ENCODE measurements around the gene YBEY. TPM values are rescaled to one million over a fixed set of nuclear protein-coding genes. Genes with fewer than 3 reads are reported as not detected.

YBEY gene
- total and polyA plus RNA-seq, 5 experiments from 2014 or later: 14.2 to 22.2 (median 14.8) TPM

DNA sequence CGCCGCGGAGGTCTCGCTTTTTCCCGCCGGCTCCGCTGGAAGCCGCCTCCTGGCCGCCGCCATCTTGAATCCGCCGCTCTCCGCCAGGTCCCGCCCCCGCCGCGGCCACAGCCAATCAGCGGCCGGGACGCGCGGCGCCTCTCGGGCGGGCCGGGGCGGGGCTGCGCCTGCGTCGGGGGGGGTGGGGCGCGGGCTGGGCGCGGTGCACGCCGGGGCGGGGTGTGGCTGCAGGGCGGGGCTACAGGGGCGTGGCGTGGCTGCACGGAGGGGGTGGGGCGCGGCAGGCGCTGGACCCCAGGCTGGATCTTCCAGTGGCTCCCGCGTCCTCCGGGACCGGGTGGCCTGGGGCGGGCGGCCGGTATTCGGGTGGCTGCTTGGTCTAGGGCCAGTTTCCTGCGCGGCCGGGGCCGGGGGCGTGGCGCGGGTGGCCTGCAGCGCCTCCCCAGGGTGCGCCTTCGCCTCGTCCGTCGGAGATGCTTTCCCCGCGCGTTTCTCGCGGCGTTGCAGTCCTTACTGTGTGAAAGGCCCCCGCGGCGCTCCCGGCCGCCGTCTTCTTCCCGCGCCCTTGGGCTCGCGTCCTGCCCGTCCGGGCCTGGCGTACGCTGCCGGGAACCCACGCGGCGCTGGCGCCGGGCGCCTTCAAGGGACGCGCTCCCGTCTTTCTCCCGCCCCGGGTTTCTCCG is 38.4 kb downstream of the YBEY start:
- Mint-ChIP-seq H3K4me3 (peak overlapping the region; percentile 79 to 98 (median 96)), H3K9me3 (no peaks in the 10 kb centered on the region), H3K4me1 (peaks cover 9 to 38% (median 32%) of the 10 kb centered on the region in 4 donors), H3K36me3 (peaks cover 0 to 27% (median 8%) of the 10 kb centered on the region in 3 donors), H3K27me3 (no peaks in the 10 kb centered on the region), H3K27ac (peak overlapping the region in 8 of 10 donors; percentile 79 to 99 (median 98))
- POLR2A ChIA-PET: interaction anchor here (1.2 to 2.2 kb wide), 6 partner anchors 39 to 181 kb away, joined by 3 to 7 read pairs (median 6); partner anchors contain the start of genes DIP2A and MCM3AP
- ATAC-seq (peak; percentile 76 to 80), DNase-seq (peak; percentile 78 to 96 (median 90))

DNA sequence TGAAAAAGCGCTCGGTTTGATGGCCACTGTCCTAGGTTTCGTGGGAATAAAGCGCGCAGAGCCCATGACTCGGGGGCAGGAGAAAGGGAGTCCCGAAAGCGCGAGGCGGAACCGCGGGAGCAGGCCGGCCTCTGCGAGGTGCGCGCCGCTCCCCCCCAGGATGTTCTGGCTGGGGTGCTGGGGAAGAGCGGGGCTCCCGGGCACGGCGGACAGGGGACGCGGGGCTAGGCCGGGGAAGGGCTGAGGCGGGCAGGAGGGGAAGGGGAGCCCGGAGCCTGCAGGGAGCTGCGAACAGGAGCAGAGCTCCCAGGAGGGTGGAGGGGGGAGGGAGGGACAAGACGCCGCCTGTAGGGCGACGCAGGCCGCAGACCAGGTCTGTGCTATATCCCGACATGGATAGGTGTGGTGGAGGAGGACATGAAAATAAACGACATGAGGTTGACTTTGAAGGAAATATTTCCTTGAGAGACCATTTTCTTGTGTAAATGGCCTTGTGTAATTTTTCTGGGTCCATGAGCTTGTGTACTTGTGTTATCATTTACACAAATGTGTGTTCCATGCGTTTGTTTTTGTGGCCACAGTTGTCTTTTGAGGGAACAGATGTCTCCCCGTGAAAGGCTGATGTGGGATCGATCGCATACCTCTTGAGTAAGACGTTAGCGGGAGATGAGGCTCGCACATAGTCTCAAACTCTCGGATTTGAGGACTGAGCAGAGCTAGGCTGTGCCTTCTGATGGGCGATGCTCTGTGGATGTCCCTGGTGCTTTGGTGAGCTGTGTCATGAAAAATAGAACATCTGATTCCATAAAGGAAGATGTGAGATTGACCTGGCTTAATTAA is 39.2 kb downstream of the YBEY start:
- H3K27me3 Mint-ChIP-seq: no peaks in the 10 kb centered on the region
- peak overlapping the region in 9 of 10 donors; percentile 61 to 90 (median 70) for H3K27ac Mint-ChIP-seq
- peaks cover 9 to 38% (median 32%) of the 10 kb centered on the region in 4 donors for H3K4me1 Mint-ChIP-seq
- no peaks in the 10 kb centered on the region for H3K9me3 Mint-ChIP-seq
- POLR2A ChIA-PET: interaction anchor here (0.6 to 2.0 kb wide), 6 partner anchors 40 to 211 kb away, joined by 3 to 7 read pairs (median 5); partner anchors contain the start of genes DIP2A and MCM3AP
- peak overlapping the region; percentile 77 to 98 (median 82) for H3K4me3 Mint-ChIP-seq
- DNase-seq (peak in 5 of 10 donors; percentile 19 to 32 (median 28)), ATAC-seq (peak in 1 of 2 donors; percentile 7)
- H3K36me3 Mint-ChIP-seq: peaks cover 0 to 34% (median 8%) of the 10 kb centered on the region in 3 donors

DNA sequence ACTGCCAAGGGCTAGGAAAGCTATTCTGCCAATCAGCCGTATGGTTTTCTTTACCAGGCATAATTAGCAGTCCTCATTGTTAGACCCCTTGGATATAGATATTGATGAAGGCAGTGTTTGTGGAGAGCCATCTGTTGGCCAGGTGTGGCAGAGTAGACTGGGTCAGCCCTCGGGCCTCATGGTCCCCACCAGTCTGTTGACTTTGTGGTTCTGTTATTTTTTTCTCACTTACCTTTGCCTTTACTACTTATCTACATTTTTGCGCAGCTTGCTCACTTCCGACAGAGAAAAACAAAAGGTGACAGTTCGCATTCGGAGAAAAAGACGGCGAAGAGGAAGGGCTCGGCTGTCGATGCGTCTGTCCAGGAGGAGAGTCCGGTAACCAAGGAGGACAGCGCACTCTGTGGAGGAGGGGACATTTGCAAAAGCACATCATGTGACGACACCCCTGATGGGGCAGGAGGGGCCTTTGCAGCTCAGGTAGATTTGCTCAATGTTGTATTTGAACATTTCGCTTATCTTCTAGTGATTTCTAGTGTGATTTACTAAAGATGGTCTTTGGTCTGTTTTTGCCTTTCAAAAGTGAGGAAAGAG is 40.1 kb downstream of the YBEY start:
- no peaks in the 10 kb centered on the region for H3K9me3 Mint-ChIP-seq
- no peak for DNase-seq
- H3K27ac Mint-ChIP-seq: peak overlapping the region in 4 of 10 donors; percentile 34 to 65 (median 44)
- H3K27me3 Mint-ChIP-seq: no peaks in the 10 kb centered on the region
- H3K4me3 Mint-ChIP-seq: peak overlapping the region in 8 of 10 donors; percentile 14 to 98 (median 77)
- no peak for ATAC-seq
- POLR2A ChIA-PET: interaction anchor here (0.6 to 1.9 kb wide), 4 partner anchors 41 to 210 kb away, joined by 3 to 7 read pairs (median 5); partner anchors contain the start of gene MCM3AP
- peaks cover 12 to 32% (median 31%) of the 10 kb centered on the region in 4 donors for H3K4me1 Mint-ChIP-seq
- H3K36me3 Mint-ChIP-seq: peaks cover 0 to 42% (median 8%) of the 10 kb centered on the region in 3 donors

DNA sequence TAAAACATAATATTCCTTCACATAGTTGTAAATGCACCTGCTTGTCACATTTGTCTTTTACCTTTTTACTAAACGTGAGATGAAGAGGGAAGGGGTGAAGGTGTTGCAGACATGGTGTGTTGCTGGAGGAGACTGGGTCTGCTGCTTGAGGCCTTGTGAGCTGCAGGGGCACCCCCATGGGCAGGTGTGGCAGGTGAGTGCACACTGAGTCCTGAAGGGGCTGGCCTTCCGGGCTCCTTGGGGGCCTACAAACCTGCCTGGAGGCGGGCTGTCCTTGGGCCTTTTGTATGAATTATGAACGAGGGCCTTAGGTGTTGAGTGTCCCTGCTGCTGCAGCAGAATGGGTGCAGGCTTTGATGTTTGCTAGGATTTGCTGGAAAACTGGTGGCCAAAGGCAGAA is 41.6 kb downstream of the YBEY start:
- peaks cover 12 to 20% (median 18%) of the 10 kb centered on the region in 4 donors for H3K4me1 Mint-ChIP-seq
- no peaks in the 10 kb centered on the region for H3K9me3 Mint-ChIP-seq
- peaks cover 0 to 56% (median 8%) of the 10 kb centered on the region in 3 donors for H3K36me3 Mint-ChIP-seq

DNA sequence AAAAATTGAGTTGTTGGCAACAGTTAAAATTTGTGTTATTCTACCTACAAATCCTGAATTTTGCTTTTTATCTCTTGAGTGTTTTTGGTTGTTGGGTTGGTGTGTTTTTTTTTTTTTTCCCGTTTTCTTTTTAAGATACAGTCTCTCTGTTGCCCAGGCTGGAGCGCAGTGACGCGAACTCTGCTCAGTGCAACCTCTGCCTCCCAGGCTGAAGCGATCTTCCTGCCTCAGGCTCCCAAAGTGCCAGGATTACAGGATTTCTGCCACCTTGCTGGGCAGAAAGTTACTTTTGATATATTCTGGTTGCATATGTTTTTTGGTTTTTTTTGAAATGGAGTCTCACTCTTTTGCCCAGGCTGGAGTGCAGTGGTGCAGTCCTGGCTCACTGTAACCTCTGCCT is 42.0 kb downstream of the YBEY start:
- no peak for ATAC-seq
- Mint-ChIP-seq H3K27me3 (no peaks in the 10 kb centered on the region), H3K4me1 (peaks cover 10 to 16% (median 14%) of the 10 kb centered on the region in 4 donors), H3K27ac (peak overlapping the region in 1 of 10 donors; percentile 39), H3K9me3 (no peaks in the 10 kb centered on the region), H3K4me3 (no peak overlapping the region), H3K36me3 (peaks cover 0 to 59% (median 8%) of the 10 kb centered on the region in 3 donors)
- POLR2A ChIA-PET: no interaction called here
- no peak for DNase-seq

More for the DNA sequence above, 41.6 kb downstream of the YBEY start:
- no peaks in the 10 kb centered on the region for H3K27me3 Mint-ChIP-seq
- POLR2A ChIA-PET: no interaction called here
- H3K27ac Mint-ChIP-seq: peak overlapping the region in 1 of 10 donors; percentile 27
- DNase-seq (no peak), ATAC-seq (no peak)
- peak overlapping the region in 1 of 10 donors; percentile 10 for H3K4me3 Mint-ChIP-seq

DNA sequence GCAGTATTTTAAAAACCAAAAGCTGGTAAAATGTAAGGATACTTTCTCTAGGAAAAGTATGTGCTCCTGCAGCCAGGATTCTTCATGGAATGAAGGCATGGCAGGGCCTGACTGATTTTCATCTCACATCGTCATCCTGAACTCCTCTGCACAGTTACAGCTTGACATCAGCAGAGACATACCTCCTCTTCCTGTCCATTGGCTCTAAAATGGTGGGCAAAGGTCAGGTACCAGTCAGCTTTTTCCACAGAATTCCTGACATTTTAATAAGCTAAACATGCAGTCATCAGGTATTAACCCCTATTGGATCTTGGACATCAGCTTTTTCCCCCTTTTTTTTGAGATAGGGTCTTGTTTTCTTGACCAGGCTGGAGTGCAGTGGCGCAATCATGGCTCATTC is 43.7 kb downstream of the YBEY start:
- no peak overlapping the region for H3K4me3 Mint-ChIP-seq

DNA sequence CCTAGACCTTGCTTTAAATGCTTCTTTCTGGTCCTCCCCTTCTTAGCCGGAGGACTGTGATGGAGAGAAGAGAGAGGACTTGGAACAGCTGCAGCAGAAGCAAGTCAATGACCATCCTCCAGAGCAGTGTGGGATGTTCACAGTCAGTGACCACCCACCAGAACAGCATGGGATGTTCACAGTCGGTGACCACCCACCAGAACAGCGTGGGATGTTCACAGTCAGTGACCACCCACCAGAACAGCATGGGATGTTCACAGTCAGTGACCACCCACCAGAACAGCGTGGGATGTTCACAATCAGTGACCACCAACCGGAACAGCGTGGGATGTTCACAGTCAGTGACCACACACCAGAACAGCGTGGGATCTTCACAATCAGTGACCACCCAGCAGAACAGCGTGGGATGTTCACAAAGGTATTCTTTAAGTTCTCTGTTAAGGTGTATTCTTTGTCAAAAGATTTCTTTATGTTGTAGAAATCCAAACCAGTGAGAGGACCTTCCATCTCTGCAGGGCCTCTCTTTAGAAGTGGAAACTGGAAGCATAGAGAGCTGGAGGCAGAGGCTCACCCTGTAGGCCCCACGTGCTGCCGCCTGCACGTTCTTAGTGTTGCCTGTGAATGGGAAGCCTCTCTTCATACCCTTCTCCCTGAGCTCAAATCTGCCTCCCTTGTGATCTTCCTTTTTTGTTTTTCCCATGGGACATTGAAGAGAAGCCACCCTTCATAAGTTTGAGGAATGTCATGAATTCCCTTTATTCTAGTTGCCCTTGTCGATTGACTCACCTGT is 48.4 kb downstream of the YBEY start:
- peaks cover 0 to 13% (median 11%) of the 10 kb centered on the region in 4 donors for H3K4me1 Mint-ChIP-seq
- H3K27me3 Mint-ChIP-seq: no peaks in the 10 kb centered on the region
- POLR2A ChIA-PET: interaction anchor here (0.6 kb wide), 1 partner anchor 33 kb away, joined by 4 read pairs; no protein-coding TSS in a partner anchor
- ATAC-seq: no peak
- H3K27ac Mint-ChIP-seq: peak overlapping the region in 1 of 10 donors; percentile 48
- H3K36me3 Mint-ChIP-seq: peaks cover 0 to 89% (median 8%) of the 10 kb centered on the region in 3 donors
- no peaks in the 10 kb centered on the region for H3K9me3 Mint-ChIP-seq
- DNase-seq: peak in 1 of 10 donors; percentile 1
- H3K4me3 Mint-ChIP-seq: no peak overlapping the region

More for the DNA sequence above, 43.7 kb downstream of the YBEY start:
- H3K9me3 Mint-ChIP-seq: no peaks in the 10 kb centered on the region
- H3K4me1 Mint-ChIP-seq: peaks cover 9 to 15% (median 12%) of the 10 kb centered on the region in 4 donors
- peaks cover 0 to 74% (median 8%) of the 10 kb centered on the region in 3 donors for H3K36me3 Mint-ChIP-seq
- POLR2A ChIA-PET: no interaction called here
- no peak for ATAC-seq
- no peak overlapping the region for H3K27ac Mint-ChIP-seq
- DNase-seq: no peak
- no peaks in the 10 kb centered on the region for H3K27me3 Mint-ChIP-seq

DNA sequence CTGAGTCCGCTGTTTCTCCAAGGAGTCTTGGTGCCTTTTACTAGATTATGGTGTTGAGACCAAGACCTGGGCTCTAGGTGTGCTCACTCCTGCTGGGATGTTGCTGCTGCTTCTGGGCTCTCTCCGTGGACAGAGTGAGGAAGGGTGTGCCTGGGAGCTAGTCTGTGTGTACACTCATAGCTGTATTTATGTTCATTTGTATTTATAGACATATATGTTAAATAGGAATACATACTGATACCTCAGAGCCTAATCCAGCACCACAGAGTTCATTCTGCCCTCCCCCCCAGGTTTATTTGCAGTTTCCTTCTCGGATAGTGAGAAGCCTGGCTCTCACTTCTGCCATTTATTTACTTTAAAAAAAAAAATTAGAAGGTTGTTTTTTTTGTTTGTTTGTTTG is 50.5 kb downstream of the YBEY start:
- no peak overlapping the region for H3K4me3 Mint-ChIP-seq
- POLR2A ChIA-PET: no interaction called here
- no peaks in the 10 kb centered on the region for H3K27me3 Mint-ChIP-seq
- H3K4me1 Mint-ChIP-seq: peaks cover 0 to 23% (median 12%) of the 10 kb centered on the region in 4 donors
- H3K9me3 Mint-ChIP-seq: no peaks in the 10 kb centered on the region
- H3K36me3 Mint-ChIP-seq: peaks cover 4 to 87% (median 16%) of the 10 kb centered on the region in 3 donors
- no peak overlapping the region for H3K27ac Mint-ChIP-seq
- ATAC-seq (no peak), DNase-seq (peak in 1 of 10 donors; percentile 8)

DNA sequence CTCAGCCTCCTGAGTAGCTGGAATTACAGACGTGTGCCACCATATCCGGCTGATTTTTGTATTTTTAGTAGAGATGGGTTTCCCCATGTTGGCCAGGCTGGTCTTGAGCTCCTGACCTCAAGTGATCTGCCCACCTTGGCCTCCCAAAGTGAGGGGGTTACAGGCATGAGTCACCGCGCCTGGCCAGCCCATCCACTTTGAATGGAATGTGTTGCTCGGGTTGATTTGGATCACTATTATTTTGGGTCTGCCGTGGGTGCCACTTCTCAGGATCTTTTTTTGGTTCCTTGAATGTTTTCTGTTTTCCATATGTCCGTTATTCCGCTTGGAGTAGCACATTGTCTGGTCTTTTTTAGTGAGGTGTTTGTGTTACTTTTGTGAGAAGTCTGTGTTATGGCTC is 54.9 kb downstream of the YBEY start:
- peaks cover 2 to 37% (median 17%) of the 10 kb centered on the region in 4 donors for H3K4me1 Mint-ChIP-seq
- no peaks in the 10 kb centered on the region for H3K27me3 Mint-ChIP-seq
- no peak overlapping the region for H3K27ac Mint-ChIP-seq
- H3K9me3 Mint-ChIP-seq: no peaks in the 10 kb centered on the region
- DNase-seq (no peak), ATAC-seq (no peak)
- no peak overlapping the region for H3K4me3 Mint-ChIP-seq
- POLR2A ChIA-PET: interaction anchor here (1.0 kb wide), 1 partner anchor 26 kb away, joined by 3 read pairs; no protein-coding TSS in a partner anchor
- H3K36me3 Mint-ChIP-seq: peaks cover 4 to 83% (median 26%) of the 10 kb centered on the region in 3 donors

DNA sequence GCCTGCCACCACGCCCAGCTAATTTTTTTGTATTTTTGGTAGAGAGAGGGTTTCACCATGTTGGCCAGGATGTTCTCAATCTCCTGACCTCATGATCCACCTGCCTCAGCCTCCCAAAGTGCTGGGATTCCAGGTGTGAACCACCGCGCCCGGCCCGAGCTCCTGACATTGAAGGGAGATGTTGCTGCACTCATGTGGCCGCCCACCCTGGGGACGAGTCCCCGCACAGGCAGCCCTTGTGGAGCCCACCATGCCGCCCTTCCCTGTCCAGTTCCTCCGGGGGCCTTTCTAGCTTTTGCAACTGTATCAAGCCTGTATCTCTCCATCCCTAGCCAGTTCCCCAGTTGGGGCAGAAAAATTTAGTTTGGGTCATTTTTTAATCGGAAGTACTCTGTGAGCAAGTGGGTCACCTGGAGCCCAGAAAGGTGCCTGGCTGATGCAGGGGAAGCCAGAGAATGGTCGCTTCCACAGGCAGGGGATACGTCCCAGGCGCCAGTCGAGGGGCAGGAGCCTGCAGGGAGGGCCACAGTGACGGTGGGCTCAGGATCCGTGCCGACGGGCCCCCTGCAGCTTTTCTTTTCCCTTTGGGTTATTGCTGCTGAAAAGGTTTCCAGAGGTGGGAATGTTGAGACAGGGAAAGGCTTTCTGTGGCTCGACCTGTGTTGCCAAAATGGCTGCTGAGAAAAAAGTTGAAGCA is 58.2 kb downstream of the YBEY start:
- H3K27ac Mint-ChIP-seq: peak overlapping the region in 2 of 10 donors; percentile 13 to 49
- H3K4me3 Mint-ChIP-seq: no peak overlapping the region
- peaks cover 2 to 31% (median 10%) of the 10 kb centered on the region in 4 donors for H3K4me1 Mint-ChIP-seq
- ATAC-seq (no peak), DNase-seq (peak in 1 of 10 donors; percentile 41)
- H3K9me3 Mint-ChIP-seq: no peaks in the 10 kb centered on the region
- H3K36me3 Mint-ChIP-seq: peaks cover 6 to 83% (median 29%) of the 10 kb centered on the region in 3 donors
- H3K27me3 Mint-ChIP-seq: no peaks in the 10 kb centered on the region
- POLR2A ChIA-PET: no interaction called here

DNA sequence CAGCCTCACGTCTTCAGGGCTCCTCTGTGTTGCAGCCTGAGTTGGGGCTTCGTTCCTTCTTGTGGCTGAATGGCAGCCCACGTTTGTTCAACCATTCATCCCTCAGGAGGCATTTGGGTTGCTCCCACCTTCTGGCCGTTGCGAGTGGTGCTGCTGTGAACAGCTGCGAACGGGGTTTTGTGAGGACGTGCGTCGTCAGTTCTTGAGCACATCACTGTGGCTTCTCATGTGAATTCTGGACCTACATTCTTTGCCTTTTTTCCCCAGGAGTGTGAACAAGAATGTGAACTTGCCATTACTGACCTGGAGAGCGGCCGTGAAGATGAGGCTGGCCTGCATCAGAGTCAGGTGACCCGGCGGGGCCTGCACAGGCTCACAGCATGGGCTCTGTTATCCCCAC is 59.7 kb downstream of the YBEY start:
- H3K4me3 Mint-ChIP-seq: no peak overlapping the region
- DNase-seq (peak in 1 of 10 donors; percentile 49), ATAC-seq (no peak)
- POLR2A ChIA-PET: no interaction called here
- H3K27ac Mint-ChIP-seq: peak overlapping the region in 1 of 10 donors; percentile 24
- no peaks in the 10 kb centered on the region for H3K9me3 Mint-ChIP-seq
- peaks cover 4 to 84% (median 32%) of the 10 kb centered on the region in 3 donors for H3K36me3 Mint-ChIP-seq
- H3K4me1 Mint-ChIP-seq: peaks cover 2 to 20% (median 8%) of the 10 kb centered on the region in 4 donors
- H3K27me3 Mint-ChIP-seq: no peaks in the 10 kb centered on the region
